TTC549 (cell line): ENCODE measurements around the gene MYRIP.
"Not testable (repeated sequence)": the region's sequence is repeated elsewhere in the genome, so short reads cannot be mapped to it uniquely, and the experiment has no call there.

Experiments
- FAIRE-seq: peaks from 2 replicates; lab custom pipeline; 2012; peaks lifted over from hg19 to GRCh38; lab: Jason Lieb, UNC

The MYRIP gene

DNA sequence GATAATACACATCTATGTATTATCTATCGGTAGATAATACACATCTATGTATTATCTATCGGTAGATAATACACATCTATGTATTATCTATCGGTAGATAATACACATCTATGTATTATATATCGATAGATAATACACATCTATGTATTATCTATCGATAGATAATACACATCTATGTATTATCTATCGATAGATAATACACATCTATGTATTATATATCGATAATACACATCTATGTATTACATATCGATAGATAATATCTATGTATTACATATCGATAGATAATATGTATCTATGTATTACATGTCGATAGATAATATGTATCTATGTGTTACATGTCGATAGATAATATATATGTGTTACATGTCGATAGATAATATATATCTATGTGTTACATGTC is 275.0 kb downstream of the MYRIP start:
- not testable (repeated sequence) for FAIRE-seq

DNA sequence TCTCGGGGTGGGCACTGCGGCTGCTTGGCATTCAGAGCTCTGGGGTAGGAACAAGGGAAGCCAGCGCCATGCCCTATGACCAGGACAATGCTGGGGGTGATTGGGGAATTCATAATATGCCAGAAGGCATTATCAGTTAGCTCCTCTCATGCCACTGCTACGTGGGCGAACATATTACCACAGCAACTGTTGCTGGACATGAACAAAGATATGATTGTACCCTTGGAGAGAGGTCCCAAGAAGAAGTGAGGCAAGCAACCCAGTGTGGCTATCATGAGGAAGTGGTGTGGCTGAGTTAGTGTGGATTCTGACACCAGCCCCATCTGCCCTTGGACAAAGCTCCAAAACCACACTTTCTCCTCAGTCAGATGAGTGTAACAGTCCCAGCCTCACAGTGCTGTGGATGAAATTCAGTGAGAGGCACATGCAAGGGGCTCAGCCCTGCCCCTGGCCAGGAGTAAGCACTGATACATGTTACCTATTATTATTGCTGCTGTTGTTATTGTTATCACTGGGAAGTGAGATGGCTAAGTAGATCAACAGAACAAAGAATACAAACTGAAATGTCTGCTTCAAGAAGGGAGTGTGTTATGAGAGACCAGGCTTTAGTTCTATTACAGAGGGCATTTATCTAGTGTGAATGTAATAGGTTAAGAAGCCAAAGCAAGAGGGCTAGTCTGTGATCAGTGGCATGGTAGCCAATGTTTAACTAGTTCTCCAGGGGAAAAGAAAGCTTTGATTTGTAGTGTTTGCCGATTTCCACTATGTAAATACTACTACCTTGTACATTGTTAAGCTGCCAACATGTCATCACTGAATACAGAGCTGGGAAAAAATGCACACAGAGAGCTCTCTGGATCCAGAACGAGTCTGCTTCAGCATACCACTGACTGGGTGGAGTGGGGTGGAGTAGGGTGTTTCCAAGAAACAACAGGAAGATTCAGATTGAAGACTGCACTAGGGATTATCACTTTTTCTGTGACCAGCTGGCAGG is 277.8 kb downstream of the MYRIP start:
- FAIRE-seq, result no peak

DNA sequence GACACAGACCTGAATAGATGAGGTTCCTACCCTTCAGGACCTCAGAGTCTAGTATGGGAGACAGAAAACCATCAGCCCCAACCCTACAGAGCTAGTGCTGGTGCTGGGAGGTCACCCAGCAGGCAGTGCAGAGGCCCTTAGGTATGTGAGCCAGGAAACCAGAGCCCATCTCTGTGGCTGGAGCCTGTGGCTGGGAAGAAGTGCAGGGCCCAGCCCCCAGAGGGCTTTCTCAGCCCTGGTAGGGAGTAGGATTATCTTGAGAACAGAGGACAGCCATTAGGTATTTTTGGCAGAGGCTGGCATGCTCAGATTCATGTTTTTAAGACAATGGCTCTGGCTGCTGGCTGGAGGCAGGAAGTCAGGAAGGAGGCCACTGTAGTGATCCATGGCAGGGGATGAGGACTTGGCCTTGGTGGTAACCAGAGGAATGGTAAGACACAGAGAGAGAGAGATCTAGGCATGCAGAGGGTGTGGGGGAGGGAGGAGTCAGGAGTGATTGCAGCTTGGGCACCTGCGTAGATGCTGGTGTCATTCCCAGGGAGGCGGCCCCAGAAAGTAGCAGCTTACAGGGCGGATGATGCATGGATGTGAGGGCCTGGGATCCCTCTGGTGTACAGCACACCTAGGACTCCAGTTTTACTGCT is 279.2 kb downstream of the MYRIP start:
- no peak for FAIRE-seq

DNA sequence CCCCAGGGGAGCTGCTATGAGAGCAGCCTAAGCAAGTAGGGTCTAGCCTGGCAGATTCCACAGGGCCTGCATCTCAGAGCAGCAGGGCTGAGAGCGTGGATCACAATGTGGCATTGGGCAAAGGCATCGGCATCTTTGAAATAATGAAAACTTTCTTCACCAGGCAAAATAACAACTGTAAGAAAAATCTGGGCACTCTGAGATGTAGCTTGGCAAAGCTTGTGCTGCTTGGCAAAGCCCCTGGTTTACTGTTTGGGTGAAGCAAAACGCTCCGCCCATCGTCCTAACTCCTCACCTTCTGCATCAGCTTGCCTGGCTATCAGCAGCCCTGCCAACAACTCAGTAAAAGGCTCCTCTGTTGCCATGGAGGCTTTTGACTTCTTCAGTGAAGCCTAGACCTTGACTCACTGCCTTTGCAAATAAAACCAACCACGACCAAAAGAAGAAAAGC is 287.3 kb downstream of the MYRIP start:
- FAIRE-seq, result no peak

DNA sequence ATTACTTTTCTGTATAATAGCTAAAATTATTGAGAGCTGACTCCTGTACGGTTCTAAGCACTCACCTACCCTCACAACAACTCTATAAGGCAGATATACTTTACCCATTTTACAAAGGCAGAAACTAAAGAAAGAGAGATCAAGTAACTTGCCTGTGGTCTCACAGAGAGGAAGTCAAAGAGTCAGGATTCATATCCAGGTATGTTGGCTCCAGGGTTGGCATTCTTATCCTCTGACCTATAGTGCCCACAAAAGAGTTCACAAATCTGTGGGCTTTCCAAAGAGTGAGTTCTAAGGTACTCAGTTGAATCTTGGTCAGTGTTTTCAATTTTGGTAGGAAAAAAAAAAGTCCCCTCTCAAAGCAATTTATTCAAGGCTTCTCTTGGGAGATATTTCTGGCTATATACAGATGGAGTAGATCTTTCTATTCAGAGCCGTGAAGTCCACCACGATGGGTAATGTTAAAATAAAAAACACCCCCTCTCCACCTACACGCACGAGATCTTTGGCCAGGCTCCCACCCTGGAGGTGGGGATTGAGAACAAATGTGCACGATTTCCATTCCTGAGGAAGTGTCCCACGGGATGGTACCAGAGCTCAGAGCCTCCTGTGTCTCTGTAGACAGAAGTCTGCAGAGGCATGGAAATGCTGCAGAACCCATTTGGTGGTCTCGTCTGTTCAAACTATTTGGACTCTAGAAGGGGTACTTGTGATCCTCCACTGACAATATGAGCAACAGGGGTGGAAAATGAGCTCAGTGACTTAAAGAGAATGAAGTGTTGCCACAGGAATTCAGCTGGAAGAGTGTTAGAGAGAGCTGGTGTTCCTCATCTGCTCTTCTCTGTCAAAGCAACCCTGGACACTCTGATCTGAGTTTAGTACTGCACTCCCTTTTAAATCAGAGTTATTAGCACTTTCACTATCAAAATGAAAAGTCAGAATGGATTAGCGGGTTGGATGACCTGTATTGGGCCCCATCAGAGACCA is 288.0 kb downstream of the MYRIP start:
- no peak for FAIRE-seq

DNA sequence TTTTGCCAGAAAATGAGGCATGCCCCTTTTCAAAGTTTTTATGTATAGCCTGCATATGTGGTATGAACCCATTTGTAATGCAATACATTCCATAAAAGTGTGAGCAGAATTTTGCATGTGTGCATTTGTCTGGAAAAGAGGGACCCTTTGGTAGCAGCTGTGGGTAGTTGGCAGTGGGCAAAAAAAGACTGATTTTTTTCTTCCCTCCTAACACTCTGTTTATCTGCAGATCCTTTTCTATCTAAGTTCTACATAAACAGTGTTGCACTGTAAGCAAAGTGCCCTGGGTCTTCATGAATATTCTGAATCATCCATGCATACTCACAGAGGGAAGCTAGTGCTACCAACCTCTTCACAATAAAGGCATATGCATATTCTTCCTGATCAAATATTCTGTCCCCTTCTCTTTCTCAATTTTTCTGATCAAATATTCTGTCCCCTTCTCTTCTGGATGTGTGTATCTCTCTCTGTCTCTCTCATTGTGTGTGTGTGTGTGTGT is 288.9 kb downstream of the MYRIP start:
- no peak for FAIRE-seq

DNA sequence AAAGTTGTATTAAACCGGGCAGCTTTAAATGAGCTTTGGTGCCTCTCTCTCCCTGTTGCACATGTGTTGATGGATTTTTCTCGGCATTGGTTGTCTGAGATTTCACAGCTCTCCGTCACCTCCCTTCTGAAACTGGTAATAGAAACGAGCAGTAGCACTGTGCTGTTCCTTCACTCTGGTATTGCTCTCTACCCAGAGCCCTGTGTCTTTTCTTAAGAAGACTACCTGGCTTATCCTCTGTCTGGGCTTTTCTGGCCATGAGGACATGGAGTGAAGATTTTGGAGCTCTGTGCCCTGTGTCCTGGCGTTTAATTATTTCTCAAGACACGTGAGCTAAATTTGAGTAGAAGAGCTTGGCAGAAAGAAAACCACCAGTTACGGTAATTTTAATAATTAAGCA is 290.5 kb downstream of the MYRIP start:
- FAIRE-seq, result no peak

DNA sequence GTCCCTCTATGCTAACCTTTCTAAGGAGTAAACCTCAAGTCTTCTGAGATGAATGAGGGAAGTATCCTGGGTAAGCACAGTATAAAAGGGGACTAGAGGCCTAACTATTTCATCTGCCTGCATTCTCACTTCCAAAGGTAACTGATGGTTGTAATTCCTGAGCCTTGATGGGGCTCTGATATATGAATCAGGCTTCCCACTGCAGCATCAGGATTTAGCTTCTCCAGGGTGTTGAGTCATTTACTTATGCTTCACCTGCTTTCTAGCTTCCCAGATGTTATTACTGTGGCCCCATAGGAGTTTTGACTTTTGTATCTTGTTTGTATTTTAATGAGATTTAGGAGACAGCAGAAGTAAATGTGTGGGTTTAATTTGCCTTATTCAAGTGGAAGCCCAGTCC is 292.8 kb downstream of the MYRIP start:
- no peak for FAIRE-seq

DNA sequence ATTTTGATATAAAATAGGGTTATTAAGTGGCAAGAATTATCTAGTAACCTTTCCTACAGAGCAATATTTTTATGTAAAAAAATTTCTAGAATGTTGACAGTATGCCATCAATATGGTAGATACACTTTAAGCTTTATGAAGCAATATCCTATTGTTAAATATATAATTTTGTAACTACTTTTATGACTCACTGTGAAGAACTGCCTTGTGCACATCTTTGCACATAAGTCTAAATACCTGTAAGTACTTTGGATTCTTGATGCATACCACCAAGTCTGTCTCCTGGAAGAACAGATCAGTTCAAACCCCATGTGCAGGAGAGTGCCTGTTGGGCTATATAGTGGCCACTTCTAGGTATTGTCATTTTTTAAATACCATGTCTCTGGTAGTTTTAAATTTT is 294.4 kb downstream of the MYRIP start:
- no peak for FAIRE-seq

DNA sequence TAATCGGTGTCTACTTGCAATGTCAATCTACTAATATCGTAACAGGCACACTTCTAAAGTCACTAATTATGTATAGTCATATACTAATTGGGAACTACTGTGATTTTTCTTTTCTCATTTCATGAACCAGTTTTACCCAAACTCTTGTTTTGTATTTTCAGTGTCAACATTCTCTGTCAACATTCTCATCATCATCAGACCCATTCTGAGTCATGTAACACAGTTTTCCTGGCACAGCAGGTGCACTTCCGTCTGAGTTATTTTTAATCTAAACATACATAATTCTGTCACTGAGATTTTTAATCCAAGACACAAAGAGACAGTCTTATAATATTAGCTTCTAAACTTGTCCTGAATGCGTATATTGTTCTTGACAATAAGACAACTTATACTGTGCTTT is 295.0 kb downstream of the MYRIP start:
- no peak for FAIRE-seq

DNA sequence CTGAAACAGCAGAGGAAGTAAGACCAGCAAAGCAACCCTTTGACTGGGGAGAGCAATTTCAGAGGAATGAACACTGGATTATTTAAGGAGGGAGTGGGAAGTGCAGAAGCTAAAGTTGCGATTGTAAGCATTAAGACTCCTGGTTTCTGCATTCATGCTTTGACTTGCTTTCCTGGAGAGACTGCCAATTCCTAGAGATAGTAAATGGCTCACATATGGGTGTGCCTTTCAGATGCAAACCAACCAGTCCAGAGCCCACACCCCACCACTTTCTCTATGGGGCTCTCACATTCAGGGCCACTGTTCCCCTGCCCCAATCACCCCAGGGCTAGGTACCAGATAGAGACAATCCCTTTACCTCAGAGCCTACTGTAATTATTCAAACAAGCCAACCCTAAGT is 299.2 kb downstream of the MYRIP start:
- no peak for FAIRE-seq

DNA sequence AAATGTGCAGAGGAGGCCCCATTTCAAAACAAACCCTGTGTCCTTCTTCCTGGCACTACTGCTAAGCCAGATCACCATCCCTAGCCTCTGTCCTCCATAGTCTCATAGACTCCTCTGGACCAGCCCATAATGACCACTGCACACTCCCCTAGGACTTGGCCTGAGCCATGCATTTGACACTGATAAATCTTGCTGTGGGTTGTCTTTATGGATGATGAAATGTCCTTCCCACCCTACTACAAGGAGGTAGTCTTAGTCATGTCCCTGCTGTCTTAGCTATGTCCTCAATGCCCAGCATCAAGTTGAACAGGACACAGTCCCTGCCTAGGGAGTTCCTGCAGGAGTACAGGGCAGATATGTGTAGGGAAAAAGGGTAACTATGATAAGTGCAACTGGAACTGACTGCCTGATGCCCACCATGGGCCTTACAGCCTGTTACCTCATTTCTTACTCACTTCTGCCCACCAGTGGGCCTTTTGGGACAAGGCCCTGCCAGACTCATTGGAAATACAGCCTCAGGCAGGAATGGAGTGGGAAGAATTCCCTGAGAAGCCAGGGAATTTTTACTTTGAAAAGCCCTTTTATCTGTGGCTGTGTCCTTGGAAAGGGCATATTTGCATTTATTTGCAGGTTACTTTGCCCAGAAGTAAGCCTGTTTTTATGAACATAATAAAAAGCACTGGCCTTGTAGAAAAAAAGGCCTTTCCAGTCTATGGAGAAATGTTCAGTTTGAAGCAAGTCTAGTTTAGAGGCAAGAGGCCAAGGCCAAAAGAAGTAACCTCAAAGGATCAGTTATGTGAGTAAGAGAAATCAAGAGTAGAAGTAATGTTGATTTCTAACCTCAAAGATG is 300.5 kb downstream of the MYRIP start:
- FAIRE-seq, result no peak

DNA sequence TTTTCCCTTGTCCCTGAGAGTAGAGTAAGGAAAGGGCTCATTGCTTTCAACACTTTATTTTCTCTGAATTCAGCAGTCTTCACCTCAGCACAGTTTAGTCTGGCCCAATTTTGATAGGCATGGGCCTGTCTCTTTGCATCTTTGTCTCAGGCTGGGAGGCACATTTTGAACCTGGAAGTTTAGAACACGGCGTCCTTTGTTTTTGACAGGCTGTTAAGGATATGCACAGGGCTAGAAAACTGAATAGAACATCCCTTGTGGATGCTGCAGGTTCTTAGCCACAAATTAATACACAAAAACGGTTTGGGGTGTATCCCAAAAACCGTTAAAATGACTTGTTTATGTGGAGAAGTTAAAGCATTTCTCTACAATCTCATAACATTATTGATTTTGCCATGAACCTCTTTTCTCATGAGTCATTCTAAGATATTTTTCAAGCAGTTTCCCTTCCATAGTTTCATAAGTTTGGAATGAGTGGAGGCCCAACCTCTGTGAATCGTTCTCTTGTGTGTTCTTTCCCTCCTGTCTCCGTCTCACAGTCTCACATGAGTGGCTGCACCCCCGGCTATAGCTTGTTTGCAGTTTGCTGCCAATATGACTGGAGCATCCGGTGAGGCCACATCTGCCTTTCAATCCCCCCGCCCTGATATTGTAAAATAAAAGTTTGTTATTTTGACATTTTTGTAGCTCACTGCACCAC is 307.2 kb downstream of the MYRIP start:
- no peak for FAIRE-seq

DNA sequence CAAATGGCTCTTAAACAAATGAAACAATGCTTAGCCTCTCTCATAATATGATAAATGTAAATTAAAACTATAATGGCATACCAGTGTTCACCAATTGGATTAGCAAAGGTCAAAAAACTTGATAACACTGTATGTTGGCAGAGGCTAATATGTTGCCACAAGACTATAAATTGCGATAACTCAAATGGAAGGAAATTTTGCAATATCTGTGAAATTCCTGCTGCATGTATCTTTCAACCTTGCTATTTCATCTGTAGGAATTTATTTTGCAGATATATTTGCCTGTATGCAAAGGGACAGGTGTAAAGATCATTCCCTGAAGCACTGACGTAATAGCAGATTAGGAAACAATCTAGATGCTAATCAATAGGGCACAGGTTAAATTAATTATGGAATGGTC is 308.7 kb downstream of the MYRIP start:
- FAIRE-seq, result no peak

DNA sequence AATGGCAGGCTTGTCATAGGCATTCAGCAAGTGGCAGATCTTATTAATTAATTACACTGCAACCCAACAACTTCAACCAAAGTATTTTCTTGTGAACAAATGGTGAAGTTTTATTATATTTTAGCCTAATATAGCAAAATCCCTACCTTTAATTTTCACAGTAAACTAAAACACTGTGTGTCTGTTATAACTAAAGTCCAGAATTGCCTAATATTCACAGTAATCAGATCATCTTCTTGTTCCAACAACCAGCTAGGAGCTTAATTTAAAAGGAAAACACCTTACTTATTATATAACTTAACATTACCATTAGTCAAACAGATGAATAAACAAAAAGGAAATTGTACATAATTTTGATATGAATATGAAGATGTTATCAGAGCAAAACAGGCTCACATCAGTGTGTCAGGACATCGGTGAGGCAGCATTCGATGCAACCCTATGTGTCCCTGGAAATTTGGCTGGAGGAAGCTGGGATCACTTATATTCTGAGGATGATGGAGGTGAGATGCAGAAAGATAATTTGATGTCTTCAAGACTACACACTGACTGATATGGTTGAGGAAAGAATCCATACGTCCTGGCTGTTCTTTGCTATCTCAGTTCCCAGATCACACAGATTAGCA is 310.8 kb downstream of the MYRIP start:
- no peak for FAIRE-seq

DNA sequence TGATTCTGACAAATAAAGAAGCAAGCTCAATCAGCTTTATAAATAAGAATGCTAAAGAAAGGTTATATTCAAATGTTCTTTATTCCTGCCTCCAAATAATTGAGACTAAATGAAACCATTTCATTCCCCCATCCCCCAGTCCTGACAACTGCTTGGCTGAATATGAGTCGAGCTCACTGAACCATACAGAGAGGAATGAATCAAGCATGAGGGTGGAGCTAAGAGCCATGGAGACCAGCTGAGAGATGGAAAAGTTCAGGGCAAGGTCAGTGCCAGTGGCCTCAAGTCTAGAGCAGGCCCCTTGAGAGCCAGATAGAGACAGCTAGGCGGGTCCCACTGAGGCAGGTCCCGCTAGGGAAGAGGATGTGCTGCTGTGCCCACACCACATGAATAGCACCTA is 311.4 kb downstream of the MYRIP start:
- FAIRE-seq, result no peak

DNA sequence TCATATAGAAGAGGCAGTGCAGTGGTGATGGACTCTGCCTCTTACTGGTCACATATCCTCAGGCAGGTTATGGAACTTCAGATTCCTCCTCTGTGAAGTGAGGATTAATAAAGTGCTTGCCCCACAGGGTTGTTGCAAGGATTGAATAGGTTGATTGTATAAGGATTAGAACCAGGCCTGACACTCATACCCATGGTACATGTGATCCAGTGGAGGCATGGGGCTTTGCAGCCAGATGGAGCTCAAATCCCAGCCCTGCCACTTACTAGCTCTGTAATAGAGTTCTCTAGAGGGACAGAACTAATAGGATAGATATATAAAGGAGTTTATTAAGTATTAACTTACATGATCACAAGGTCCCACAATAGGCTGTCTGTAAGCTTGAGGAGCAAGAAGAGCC is 315.5 kb downstream of the MYRIP start:
- FAIRE-seq, result no peak

DNA sequence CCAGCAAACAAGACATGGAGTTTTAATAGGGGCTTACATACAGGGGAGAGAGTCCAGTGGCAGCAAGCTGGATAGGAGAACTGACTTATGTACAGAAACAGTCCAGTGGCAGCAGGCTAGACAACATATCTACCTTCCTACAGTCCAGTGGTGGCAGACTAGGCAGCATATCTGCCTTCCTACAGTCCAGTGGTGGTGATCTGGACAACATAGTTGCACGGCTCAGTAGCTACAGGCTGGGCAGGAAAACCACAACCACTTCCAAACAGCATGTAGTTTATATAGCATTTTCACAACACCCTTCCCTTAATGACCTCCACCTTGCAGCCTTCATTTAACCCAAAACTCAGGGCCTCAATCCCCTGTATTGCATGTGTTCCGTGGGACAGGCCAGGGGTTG is 318.8 kb downstream of the MYRIP start:
- no peak for FAIRE-seq

DNA sequence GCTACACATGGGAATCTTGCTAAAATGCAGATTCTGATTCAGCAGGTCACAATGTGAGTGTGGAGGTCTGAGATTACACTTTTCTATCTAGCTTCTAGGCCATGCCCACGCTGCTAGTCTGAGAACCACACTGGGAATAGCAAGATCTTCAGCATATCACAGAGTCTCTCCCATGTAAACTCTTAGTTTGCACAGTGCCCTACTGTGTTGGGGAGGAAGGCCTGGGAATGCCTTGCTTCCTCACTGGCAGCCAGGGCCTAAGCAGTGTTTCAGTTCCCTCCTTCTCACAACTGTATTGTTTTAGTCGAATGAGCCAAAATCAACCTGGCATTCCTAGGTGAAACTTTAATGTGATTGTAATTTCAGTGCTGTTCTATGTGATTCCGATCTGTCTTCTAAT is 320.1 kb downstream of the MYRIP start:
- FAIRE-seq, result no peak

DNA sequence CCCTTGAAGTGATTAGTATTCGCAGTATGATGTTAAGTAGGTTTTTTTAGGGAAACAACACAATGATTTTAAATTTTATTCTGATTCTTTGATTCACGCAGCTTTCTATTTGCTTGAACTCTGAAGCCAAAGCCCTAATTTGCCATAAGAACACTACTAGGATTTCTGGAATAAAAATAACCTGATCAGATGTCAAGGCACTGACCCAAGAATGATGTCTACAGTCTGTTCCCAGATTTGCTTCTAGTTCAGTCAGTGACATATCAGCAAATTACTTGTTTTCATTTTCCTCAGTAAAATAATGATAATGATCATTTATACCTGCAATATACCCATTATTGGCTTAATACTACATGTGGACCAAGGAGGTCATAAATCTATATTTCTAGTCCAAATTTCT is 320.6 kb downstream of the MYRIP start:
- FAIRE-seq, result no peak
